HG02798 (cell line): ENCODE measurements around the gene RUNDC1.
A peak's percentile ranks its signal among the peaks of the same experiment; 100 is the strongest.

ENCODE experiments used
- ATAC-seq: cut with Tn5 transposase; IDR thresholded peaks from one replicate; pipeline ENCODE4 v1.9.1; 2021; ENCODE audit warnings: mild to moderate bottlenecking; ENCODE audit not compliant: unreplicated experiment, poor library complexity

RUNDC1 gene

DNA sequence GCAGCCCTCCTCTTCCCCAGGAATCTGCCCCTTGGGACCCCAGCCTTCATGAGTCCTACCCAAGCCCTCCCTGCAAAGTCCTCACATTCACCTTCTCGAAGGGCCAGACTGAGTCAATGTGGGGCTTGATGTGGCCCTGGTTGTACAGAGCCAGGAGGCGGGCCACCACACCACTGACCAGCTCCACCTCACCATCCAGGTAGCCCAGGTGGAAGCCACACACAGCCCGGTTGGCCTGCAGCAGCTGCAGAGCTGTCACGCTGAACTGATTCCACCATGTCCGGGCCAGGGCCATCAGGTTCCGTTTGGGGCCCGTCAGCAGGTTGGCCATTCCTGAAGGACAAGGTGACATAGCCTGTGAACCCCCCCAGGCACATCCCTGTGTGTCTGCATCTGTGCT lies 35.9 kb downstream of the RUNDC1 start:
- ATAC-seq: no peak

DNA sequence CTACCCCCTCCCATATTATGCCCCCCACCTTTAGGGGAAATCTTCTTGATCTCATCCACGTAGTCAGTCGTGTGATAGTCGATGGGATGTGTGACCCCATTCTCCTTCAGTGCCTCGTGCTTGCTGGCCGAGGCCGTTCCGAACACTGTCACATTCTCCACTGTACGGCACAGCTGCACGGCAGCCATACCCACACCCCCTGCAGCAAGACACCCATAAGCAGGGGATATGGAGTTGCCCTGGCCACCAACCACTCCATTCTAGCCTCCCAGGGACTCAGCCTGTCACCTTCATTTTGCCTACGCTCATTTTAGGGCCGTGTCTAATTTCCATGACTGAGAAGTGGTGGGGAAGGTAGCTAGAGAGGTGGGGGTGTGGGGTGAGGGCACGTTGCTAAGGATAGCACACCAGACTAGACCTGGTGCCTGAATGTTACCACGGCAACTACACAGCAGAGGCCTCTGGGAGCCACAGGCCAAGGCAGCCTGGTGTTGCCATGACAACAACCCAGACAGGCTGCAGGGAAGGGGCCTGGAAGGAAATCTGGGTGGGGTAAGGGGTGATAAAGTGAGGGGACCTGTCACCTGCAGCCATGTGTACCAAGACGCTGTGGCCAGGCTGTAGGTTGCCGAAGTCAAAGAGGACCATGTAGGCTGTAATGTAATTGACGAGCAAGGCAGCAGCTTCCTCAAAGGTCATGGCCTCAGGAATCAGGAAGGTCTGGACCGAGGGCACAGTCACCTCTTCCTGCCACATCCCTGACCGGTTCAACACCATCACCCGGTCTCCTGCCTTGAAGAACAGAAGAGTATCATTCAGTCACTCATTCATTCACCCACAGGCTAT lies 37.9 kb downstream of the RUNDC1 start:
- no peak for ATAC-seq

- ATAC-seq: no peak
Measured at GRCh38 chr17:43018932-43019331, 38.6 kb downstream of the RUNDC1 start.

- ATAC-seq: no peak
Measured at GRCh38 chr17:43019418-43019817, 39.1 kb downstream of the RUNDC1 start.

DNA sequence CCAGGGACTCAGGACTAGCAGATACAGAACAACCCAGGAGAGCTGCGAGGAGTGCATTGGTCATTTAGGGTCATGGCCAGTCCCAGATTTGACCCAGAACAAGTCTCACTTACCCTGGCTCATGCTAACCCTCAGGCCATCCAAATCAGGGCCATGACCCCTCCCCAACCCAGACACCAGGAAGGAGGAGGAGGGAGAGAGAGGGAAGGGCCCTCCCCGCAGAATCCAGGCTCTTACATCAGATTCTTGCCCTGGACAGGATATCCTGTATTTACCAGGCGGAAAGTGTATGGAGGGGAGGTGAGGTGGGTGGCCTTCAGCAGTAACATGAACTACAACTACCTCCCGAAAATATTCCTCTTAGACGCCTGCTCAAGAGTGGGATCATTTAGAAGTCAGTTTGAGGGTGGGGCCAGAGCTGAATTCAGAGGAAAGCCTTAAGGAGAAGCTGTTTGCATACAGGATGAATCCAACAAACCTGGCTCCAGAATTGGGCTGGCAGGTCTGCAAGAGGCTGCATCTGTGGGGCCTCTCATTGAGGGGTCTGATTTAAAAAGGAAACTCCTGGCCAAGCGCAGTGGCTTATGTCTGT lies 39.8 kb downstream of the RUNDC1 start:
- ATAC-seq: no peak

- ATAC-seq: no peak
Measured at GRCh38 chr17:43020789-43021740, 40.7 kb downstream of the RUNDC1 start.

GRCh38 chr17:43021741-43022512 lies 41.6 kb downstream of the RUNDC1 start, which contains the start of gene VAT1:
Gene VAT1 (minus strand): TSS chr17:43022385. CDS start chr17:43022322, 63 bp downstream.
- peak; percentile 53 for ATAC-seq

GRCh38 chr17:43024407-43025289 lies 44.3 kb downstream of the RUNDC1 start, which contains the start of gene RND2:
Gene RND2 (plus strand): TSS chr17:43025231. CDS start chr17:43025348, 117 bp downstream.
- ATAC-seq: peak; percentile 41

- ATAC-seq: no peak
Measured at GRCh38 chr17:43025290-43025657, 44.9 kb downstream of the RUNDC1 start.

DNA sequence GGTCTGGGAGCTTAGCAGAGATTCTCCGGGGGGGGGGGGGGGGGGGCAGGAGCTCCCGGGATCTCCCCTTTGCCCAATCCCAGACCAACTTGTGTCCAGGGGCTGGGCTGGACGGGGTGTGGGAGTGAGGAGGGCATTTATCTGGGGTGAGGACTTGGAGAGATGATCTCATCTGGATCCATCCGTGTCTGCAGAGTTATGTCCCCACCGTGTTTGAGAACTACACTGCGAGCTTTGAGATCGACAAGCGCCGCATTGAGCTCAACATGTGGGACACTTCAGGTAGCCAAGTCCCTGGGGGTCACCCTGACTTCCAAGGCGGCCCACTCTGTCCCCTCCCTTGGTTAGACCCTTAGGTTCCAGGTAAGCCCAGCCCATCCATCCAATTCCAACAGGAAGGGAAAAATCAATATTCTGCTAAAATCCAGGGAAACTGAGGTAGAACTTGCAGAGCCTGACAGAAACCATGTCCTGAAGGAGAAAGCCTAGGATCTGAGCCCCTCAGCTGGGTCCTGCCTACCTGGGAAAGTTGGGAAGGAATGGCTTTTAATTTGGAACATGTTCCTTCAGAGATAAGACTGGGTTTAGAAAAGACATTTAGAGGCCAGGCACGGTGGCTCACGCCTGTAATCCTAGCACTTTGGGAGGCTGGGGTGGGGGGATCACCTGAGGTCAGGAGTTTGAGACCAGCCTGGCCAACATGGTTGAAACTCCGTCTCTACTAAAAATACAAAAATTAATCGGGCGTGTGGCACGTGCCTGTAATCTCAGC lies 45.6 kb downstream of the RUNDC1 start:
- no peak for ATAC-seq

DNA sequence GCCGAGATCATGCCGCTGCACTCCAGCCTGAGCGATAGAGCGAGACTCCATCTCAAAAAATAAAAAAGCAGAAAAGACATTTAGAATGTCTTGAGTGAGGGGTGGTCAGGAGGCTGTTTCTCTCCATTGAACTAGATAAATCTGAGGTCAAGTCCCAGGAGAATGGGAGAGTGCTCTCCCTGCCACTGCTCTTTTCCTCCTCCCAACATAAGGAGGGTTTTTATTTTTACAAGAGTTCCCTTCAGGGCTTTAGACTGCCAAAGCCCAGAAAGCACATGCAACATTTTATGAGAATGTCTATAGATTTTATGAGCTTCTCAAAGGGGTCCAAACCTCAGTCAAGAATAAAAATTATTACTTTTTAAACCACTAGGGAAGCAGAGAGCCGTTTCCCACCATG lies 46.2 kb downstream of the RUNDC1 start:
- ATAC-seq: no peak

GRCh38 chr17:43027091-43028032 lies 47.0 kb downstream of the RUNDC1 start:
- no peak for ATAC-seq

DNA sequence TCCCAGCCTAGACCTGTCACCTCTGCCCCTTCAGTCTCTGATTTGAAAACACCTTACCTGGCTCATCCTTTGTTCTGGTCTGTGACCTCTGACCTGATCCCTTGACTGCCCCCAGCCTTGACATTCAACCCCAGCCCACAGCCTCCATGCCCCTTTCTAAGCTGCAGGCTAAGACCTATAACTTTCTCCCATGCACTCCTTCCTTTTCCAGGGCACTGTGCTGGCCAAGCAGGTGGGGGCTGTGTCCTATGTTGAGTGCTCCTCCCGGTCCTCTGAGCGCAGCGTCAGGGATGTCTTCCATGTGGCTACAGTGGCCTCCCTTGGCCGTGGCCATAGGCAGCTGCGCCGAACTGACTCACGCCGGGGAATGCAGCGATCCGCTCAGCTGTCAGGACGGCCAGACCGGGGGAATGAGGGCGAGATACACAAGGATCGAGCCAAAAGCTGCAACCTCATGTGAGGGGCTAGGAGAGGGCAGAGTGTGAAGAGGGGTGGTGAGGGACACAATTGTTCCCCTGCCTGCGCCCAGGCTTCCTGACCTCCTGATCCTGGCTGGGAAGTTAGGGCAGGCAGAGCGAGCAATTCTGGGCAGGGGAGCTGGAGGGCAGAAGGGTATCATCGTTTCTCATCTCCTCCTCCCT lies 48.0 kb downstream of the RUNDC1 start:
- no peak for ATAC-seq

GRCh38 chr17:43030137-43030767 lies 49.9 kb downstream of the RUNDC1 start:
- ATAC-seq: no peak

DNA sequence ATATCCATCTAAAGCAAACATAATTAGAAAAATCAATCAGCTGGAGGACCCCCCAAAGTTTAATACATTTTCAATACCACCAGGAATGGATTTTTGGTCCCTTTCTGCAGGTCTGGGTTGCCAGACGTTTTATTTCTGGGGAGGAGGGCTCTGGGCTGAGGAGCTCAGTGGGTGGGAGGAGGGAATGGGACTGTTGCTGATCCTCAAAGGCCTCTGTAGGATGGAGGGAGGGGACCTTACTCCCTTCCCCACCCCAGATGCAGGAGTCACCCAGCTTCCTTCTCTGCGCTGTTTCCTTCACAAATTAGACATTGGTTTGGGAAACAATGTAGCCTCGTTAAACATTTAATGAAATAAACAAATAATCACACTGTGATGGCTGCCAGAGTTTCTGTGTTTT lies 51.3 kb downstream of the RUNDC1 start:
- ATAC-seq: no peak
